HG03442 (cell line): Measurements from ENCODE around the gene YPEL1.
"Not testable (repeated sequence)": the region's sequence is repeated elsewhere in the genome, so short reads cannot be mapped to it uniquely, and the experiment has no call there.

Source experiments
- ATAC-seq: cut with Tn5 transposase; IDR thresholded peaks from one replicate; pipeline ENCODE4 v1.9.1; 2021; ENCODE audit warnings: mild to moderate bottlenecking, moderate library complexity; ENCODE audit not compliant: unreplicated experiment

Gene YPEL1

DNA sequence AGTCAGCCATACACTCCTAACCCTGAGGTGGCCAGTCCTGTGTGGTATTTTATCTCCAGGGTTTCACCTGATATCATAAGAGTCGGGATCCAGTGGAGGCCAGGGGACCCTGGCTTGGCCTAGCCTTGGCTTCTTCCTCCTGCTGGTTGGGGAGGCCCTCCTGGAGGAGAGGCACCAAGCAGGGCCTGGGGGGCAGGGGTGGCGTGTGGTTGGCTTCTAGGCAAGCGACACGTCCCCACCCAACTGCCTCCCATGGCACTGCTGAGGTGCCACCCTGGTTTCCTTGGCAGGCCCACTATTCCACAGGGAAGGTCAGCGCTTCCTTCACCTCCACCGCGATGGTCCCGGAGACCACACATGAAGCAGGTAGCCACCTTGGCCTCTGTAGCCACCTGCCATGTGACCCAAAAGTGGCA is 49.4 kb downstream of the YPEL1 start:
- no peak for ATAC-seq

DNA sequence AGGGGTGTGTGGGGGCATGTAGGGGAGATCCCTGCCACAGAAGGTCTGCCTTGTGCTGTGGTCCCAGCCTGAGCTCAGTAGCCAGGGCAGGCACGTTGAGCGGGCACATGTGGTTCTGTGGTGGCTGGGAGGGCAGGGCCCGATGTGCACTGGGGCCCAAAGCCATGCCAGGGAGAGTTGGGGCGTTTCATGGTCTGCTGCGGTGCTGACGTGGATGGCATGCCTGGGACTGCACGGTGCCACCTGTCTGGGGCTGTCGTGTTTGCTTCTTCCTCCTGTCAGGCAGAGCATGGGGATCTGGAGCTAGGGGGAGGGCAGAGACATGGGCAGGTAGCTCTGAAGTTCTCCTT is 50.5 kb downstream of the YPEL1 start:
- ATAC-seq, result no peak

DNA sequence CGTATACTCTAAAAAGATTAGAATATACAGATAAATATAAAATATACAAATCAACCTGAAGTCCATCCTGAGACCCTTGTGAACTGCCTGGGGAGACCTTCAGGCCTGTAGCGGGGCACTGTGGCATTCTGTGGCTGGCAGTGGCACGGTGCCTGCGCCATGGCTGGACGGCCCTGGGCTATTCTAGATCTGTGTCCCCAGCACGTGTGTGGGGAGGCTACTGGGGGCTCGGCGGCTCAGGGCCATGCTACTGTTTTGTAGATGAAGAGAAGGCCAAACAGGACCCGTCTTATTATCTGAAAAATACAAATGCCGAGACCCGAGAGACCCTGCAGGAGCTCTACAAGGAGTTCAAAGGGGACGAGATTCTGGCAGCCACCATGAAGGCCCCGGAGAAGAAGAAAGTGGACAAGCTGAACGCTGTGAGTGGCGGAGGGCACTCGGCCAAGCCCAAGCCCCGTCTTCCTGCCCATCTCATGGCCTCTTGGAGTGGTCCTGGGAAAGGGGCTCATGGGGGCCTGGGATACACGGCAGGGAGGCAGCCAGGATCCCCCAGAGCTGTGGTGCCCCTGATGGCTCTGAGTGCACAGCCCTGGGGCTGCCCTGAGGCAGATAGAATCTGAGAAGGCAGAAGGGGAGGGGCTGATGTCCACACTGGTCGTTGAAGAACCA is 51.0 kb downstream of the YPEL1 start:
- no peak for ATAC-seq

DNA sequence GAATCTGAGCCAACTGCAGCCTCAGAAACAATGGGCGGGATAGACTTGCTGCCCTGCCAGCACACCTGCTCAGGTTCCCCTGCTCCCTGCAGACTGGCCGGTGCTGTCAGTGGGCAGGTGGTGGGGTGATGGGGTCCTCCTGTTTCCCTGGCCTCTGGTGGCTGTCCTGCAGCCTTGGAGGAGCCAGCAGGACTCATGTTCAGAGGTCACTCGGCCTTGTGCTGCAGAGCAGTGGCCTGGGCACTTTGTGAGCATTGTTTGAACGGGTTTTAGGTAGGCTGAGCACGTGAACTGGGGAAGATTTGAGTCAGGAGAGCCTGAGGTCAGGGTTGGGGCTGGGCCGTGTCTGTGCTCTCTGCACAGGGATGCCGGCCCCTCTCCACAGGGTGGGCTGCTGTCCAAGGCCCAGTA is 52.2 kb downstream of the YPEL1 start:
- no peak for ATAC-seq

DNA sequence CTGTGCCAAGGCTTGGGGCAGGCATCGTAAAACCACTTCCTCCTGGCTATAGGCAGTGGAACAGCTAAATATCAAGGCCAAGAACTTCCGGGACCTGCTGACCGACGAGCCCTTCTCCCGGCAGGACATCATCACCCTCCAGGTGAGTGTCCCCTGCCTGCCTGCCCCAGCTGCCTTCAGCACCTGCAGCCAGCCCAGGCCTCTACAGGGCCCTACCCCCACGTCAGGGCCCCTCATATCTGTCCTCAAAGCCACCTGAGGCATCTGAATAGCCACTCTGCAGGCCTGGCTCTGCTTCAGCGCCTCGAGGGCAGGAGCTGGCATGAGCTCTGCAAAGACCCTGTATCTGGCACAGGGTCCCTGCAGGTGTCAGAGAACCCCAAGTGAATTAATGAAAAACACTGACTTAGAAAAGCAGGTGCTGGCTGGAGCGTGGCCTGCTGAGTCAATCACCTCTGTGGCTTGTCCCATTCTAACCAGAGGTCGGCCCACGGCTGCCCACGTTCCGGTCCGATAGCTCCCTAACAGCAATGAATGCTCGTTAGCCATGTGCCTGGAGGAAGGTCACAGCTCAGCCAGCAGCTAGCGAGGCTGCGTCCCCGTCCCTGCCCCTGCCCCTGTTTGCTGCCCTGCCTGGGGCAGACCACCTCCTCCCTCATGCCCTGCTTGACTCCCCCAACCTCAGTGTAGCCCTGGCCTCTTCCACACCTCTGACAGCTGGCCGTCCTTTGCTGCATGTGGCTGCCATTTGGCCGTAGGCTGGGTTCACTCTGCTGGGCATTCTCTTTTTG is 53.0 kb downstream of the YPEL1 start:
- ATAC-seq, result no peak

DNA sequence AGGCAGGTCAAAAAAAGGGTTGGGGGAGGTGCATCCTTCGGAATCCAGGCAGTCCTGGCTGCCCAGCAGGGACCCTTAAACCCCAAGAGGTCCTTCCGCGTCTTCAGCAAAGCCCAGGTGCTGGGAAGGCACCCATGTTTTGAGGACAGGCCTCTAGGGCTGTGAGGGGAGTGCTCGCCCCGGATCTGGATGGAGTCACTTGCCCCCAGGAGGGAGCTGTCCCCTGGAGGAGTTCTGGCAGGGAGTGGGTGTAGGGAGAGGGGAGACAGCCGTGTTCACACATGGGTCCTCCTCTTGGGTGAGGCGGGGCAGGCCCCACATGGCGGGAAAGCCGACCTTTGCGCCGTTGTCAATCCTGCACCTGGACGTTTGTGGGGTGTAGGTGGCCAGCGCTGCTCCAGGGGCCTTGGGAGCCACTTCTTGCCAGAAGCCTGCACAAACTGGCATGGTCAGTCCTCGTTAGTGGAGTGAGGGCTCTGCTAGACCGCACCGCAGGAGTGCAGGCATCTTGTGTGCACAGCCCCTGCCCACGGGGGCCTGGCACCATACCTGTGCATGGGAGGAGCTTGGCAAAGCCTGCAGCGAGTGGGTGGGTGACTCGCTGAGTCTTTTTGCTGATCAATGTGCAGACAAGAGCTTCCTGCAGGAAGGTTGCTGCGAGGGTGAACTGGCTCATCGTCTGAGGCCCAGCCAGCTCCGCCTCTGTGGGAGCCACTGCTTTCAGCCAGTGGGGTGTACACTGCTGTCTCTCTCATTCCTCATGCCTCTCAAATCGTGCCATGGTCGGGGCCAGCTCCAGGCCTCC is 53.8 kb downstream of the YPEL1 start:
- no peak for ATAC-seq

DNA sequence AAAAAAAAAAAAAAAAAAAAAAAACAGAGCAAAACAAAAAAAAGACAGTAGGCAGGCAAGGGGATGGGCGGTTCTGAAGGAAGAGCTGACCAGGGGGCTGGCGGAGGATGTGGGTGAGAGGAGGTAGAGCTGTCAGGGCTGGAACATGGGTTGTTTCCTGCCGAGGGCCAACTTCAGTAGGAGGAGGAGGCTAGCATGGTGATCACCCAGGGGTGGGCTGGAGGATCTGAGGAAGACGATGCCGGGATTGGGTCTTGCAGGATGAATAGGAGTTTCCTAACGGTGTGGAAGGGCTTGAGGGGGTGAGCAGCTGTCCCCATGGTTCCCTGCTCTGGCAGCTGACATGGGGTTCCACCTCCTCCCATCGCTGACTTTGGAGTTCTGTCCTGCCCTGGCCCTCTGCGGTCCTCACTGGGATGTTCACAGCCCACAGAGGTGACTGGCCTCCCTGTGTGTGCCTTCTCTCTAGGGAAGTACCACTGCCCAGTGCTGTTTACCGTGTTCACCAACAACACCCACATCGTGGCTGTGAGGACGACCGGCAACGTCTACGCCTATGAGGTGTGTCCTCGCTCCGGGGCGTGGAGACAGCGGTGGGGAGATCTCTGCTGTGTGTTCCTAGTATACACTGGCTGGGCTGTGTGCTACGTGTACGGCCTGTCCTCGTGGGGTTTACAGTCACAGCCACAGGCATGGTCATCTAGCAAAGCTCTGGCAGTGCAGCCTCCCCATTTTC is 54.6 kb downstream of the YPEL1 start:
- ATAC-seq, result no peak

DNA sequence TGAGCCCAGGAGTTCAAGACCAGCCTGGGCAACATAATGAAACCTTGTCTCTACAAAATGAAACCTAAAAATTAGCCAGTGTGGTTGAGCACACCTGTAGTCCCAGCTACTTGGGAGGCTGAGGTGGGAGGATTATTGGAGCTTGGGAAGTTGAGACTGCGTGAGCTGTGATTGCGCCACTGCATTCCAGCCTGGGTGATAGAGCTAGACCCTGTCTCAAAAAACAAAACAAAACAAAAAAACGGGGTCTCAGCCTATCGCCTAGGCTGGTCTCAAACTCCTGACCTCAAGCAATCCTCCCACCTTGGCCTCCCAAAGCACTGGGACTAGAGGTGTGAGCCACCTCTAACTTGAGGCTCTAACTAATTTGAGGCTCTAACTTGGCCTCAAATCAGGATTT is 56.2 kb downstream of the YPEL1 start:
- ATAC-seq, result no peak

DNA sequence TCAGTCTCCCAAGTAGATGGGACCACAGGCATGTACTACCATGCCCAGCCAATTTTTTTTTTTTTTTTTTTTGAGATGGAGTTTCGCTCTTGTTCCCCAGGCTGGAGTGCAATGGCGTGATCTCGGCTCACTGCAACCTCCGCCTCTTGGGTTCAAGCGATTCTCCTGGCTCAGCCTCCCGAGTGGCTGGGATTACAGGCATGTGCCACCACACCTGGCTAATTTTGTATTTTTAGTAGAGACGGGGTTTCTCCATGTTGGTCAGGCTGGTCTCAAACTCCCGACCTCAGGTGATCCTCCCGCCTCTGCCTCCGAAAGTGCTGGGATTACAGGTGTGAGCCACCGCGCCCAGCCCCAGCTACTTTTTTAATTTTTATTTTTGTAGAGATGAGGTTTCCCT is 56.8 kb downstream of the YPEL1 start:
- not testable (repeated sequence) for ATAC-seq

DNA sequence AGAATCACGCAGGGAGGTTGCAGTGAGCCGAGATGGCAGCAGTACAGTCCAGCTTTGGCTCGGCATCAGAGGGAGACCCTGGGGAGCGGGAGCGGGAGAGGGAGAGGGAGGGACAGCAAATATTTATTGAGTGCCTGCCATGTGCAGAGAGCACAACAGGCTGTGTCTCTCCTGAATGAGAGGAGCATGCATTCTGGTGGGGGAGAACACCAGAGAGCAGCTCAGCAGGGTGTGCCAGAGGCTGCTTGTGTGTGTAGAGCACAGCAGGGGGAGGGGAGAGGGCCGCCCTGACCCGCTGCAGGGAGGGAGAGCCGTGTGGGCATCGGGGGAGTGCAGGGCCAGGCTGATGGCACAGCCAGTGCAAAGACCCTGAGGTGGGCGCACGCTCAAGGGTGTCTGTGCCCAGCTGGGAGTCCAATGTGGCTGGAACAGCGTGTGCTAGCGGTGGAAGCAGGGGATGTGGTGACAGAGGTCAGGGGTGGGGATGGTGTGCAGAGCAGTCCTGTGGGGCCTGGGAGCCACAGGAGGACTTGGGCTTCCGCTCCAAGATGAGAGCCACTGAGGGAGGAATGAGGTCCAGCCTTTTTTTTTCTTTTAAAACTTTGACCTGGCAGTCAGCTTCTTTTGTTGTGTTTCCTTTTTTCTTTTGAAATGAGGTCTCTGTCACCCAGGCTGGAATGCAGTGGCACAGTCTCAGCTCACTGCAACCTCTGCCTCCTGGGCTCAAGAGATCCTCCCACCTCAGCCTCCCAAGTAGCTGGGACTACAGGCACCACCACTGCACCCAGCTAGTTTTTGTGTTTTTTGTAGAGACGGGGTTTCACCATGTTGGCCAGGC is 57.8 kb downstream of the YPEL1 start:
- ATAC-seq, result no peak

DNA sequence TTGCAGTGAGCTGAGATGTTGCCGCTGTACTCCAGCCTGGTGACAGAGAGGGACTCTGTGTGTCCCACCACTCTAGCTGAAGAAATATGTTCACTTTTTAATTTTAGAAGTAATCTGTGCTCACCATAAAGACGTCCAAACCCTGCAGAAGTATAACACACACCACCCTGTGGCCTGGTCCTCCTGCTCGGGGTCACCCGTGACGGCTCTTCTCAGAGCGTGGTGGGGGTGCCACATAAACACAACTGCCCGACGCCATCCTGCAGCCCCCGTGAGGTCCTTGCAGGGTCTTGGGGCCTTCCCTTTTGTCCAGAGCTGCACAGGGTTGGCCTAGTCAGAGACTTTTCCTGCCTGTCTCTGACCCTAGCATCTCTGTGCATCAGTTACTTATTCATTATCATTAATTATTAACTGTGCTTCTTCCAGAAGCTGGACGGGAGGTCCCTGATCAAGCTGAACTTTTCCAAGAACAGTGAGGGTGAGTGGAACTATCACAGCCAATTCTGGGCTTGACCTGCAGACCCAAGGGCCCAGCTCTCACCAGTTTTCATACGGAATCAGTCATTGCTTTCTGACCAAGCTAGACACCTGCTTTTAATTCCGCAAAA is 60.9 kb downstream of the YPEL1 start:
- no peak for ATAC-seq

DNA sequence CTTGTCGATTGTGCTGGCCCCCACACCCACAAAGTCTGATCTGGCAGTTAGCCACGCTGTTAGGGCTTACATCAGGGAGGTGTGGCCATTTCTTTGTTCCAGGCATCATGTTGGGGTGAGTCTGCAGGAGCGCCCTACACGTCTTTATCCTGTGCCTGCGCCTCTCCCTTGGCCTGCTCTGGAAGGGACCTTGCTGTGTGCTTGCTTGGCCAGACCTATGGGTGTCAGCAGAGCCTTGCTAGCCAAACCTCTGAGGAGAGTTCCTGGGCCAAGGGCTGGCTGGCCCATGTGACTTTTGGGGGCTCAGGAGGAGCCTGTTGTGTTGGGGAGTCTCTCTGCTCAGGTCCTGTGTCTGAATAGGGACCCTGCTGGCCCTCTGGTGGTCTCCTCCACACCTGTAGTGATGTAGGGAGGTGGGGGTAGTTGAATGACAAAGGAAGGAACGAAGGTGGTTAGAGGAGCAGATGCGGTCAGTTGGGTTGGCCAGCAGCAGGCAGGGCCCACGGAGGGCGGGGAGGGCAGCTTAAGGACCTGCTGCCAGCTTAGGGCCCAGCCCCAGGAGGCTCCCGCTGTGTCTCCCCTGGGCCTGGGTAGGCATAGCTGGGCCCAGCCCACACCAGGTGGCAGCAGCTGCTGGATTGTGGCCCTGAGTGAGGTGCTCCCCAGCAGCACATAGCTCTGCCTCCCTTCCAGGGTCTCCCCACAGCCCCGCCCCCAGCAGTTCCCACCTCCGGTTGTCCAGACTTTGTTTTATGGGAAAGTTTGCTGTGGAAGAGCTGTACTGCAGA is 61.9 kb downstream of the YPEL1 start:
- no peak for ATAC-seq

DNA sequence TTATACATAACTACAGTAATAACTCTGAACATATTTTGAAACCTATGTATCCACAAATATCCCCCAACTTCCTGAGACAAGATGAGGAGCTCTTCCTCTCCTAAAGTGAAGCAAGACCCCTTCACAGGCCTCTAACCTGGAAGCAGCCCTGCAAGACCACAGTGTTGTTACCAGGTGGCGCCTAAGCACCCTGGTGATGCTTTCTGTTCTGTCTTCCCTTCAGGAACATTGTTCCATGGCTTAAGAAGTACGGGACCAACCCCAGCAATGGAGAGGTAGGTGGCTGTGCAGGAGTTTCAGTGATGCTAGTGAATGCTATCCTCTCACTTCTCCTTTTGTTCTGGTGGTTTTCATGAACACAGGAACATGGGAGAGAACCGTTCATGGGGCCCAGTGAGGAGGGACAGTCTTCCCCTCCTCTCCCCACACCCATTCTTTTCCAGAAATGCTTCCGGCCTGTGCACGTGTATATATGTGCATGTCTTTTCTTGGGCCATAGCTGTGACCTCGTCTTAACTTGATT is 63.4 kb downstream of the YPEL1 start:
- no peak for ATAC-seq

DNA sequence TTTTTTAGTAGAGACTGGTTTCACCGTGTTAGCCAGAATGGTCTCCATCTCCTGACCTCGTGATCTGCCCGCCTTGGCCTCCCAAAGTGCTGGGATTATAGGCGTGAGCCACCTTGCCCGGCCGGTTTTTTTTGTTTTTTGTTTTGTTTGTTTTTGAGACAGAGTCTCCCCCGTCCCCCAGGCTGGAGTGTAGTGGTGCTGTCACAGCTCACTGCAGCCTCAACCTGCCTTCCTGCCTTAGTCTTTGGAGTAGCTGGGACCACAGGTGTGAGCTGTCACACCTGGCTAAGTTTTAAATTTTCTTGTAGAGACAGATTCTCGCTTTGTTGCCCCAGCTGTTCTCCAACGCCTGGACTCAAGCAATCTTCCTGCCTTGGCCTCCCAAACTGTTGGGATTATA is 66.6 kb downstream of the YPEL1 start:
- no peak for ATAC-seq

DNA sequence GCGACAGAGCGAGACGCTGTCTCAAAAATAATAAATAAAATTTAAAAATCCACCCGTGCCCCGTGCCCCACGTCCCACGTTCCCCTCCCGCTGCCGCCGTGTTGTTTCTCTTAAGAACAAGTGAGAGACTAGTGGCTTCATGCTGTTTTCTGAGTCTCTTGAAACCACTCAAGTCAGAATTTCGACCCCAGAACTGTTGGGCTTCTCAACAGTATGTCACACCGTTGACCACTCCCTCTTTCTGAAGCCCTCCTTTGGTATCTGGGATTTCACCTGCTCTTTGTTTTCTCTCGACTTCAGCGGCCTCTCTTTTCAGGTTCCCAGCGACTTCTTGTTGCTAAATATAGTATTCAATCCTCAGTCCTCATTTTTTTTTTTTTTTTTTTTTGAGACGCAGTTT is 68.8 kb downstream of the YPEL1 start:
- no peak for ATAC-seq

DNA sequence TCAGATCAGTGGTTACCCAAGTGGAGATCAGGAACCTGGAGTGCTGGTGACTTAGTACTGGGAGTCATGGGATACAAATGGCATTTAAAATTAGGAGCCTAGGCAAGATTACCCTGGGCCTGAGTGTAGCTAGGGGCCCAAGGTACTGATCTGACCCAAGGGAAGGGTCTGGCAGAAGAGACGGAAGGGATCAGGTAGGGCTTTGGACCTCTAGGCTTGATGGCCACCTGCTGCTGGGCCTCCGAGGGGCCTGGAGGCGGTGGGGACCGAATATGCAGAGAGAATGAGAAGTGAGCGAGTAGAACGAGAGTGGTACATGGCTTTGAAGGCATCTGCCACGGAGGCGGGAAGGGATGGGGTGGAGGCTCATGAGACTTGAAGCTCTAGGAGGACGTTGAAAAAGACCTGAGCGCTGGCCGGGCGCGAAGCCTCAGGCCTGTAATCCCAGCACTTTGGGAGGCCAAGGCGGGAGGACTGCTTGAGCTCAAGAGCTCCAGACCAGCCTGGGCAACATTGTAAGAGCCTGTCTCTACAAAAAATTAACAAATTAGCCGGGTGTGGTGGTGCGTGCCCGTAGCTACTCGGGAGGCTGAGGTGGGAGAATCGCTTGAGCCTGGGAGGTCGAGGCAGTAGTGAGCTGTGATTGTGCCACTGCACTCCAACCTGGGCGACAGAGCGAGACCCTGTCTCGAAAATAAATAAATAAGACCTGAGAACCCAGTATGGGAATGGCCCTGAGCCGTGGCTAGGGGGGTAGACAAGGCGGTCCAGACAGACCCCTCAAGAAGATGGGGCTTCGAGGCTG is 70.3 kb downstream of the YPEL1 start:
- ATAC-seq, result no peak

DNA sequence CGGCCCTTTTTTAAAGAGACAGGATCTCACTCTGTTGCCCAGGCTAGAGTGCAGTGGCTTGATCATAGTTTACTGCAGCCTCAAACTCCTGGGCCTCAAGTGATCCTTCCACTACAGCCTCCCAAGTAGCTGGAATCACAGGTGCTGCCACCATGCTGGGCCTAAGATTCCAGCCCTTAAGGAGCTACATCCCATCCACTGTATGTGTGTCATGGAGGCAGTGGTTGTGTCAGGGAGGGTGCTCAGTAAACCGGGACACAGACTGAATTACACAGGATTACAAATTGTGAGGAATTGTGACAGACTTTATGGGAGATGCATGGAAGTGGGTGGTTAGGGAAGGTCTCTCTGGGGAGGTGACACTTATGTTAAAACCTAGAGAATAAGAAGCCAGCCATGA is 71.9 kb downstream of the YPEL1 start:
- ATAC-seq, result no peak

DNA sequence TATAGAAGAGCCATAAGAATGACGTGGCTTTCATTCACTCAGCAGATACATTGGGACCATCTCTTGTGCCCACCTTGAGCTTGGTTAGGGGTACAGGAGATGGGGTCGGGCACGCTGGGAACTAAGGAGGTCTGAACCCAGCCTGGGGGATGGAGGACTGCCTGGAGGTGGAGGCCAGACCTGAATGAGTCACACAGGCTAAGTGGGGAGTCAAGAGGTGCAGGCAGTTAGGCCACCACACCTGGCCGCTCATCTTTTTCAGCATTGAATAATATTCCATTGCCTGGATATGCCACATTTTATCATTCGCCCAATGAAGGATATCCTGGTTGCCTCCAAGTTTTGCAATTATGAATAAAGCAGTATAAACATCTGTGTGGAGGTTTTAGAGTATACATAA is 73.6 kb downstream of the YPEL1 start:
- ATAC-seq, result no peak
